Measurements from ENCODE around the gene ERAS.
A peak's percentile ranks its signal among the peaks of the same experiment; 100 is the strongest.
"Not testable (repeated sequence)": the region's sequence is repeated elsewhere in the genome, so short reads cannot be mapped to it uniquely, and the experiment has no call there.

Gene ERAS

DNA sequence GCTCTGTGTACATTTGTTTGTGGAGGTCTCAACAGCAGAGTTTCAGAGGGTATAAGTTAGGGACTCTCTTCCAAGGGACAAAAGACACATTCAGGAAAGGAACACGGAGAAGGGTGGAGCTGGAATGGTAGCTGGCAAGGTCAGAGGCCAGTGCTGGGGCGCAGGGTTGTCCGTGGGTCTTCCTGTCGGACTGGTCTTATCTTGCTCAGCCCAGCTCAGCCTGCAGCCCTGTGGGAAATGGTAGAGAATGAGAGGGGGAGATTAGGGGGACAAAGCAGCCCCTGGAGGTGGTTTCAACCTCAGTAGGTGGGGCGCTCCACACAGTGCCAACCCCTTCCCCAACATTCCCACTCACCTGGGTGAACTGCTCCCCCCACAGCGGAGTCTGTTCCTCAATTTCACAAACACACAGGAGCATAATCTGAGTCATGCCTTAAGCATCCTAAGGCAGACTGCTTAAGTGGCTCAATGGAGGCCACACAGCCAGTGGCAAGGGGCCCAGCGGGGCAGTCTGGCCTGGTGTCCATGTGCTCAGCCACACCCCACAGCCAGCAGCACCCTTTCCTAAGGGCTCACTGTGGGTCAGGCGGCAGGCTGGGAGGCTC is 31.3 kb upstream of the ERAS start:
- no peak for DNase-seq (ENCODE audit: extremely low read depth in 1 of 2, low read depth in 1 of 2)

DNA sequence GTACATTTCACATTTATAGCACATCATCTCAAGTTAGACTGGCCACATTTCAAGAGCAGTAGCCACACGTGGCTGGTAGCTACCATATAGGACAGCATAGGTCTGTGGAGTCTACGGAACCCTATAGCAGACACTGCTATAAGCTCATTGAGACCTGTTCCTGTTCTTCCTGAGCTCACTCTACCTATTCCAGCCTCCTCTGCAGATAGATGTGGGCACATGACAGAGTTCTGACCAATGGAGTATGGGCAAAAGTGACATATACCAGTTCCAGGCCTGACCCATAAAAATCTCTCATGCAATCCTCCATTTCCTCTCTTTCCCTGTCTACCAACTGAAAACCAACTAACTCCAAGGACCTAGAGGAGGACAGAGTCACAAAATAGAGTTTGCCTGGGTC is 28.0 kb upstream of the ERAS start:
- DNase-seq (ENCODE audit: extremely low read depth in 1 of 2, low read depth in 1 of 2), result no peak

DNA sequence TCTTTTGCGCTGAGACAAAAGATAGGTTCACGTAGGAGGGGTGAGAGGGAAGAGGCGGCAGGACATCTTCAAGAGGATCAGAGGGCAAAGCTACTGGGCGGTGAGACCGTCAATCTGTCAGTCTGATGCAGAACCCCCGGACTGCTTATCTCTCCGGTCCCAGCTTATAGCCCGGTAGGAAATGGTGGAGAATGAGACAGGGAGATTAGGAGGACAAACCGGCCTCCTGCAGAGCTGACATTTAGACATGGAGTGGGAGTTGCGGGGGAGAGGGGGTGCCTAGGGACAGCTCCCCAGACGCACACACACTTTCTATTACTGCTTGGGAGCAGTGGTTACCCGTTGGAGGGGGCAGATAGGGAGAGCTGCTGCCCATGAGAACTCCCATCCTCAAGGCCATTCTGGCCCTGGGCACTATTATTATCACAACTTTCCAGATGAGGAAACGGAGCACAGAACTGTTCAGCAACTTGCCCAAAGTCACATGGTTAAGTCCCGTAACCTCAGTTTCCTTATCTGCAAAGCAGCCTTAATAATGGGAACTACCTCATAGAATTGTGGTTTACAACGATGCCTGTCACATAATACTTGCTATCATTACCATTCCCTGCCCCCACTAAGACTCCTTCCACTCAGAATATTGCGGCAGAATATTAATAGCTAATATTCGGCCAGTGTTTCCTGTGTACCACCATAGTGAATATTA is 25.6 kb upstream of the ERAS start:
- DNase-seq (ENCODE audit: extremely low read depth in 1 of 2, low read depth in 1 of 2), result no peak

DNA sequence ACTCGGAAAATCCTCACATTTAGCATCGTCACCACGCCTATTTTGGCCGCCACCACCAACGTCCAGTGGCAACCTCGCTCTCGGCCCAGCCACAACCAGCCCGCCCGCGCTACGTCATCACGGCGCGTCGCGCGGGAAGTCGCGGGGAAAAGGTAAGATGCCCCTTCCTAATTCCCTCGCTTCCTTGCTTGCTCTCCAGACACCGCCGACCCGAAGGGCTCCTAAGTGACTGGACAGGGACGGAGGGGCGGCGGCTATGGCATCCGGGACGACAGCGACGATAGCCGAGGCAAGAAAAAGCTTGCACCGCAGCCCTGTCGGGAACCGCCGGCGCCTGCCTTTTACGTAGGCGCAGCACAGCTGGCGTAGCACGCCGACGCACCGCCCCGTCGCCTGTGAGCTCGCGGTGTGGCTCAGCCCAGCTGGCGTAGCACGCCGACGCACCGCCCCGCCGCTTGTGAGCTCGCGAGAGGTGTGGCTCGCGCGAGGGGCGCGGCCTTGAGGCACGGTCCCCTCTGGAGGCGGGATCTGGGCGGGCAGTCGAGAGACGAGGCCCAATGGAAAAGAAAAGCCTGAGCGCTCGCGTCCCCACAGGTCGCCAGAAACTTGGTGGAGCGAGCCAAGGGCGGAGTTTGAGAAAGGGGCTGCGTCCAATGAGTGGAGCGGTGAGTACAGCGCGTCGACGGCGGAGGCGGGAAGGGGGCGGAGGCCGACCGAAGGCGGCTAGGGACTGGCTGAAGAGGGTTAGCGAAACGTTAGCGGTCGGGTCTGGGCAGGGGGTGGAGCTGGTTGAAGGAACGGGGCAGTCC is 24.8 kb upstream of the ERAS start, which contains the start of gene HDAC6:
Gene HDAC6 (plus strand): TSS at position 788 of the 809 bp plus-strand sequence. CDS start 626 bp downstream, outside the sequence.
- DNase-seq (ENCODE audit: extremely low read depth in 1 of 2, low read depth in 1 of 2), result peak; percentile 85 to 92

DNA sequence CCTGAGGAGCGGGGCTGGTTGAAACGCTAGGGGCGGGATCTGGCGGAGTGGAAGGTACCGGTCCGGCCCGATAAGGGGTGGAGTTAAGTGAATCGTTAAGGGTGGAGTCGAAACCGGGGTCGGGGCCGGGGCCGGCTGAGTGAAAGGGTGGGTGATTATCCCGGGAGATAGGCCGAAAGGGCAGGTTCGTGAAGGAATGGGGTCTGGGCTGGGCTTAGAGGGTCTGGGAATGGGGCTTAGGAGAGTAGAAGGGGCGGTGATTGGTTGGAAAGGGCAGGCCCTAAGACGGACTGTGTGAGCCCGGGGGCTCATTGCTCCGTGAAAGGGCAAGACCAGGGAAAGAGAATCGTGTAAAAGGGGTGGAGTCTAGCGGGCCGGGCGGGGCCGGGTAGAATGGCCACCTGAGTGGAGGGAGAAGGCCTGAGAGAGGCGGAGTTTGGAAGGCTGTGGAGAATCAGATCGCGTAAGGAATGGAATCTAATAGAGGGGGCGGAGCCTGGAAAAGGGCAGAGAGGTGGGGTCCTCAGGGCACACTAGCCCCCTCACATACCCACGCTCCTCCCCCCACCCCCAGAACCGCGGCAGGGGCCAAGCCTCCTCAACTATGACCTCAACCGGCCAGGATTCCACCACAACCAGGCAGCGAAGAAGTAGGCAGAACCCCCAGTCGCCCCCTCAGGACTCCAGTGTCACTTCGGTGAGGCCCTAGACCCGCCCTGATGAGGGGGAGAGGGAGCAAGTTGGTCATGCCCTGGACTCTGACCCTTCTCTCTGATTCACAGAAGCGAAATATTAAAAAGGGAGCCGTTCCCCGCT is 24.0 kb upstream of the ERAS start:
- DNase-seq (ENCODE audit: extremely low read depth in 1 of 2, low read depth in 1 of 2), result peak; percentile 42 to 69

DNA sequence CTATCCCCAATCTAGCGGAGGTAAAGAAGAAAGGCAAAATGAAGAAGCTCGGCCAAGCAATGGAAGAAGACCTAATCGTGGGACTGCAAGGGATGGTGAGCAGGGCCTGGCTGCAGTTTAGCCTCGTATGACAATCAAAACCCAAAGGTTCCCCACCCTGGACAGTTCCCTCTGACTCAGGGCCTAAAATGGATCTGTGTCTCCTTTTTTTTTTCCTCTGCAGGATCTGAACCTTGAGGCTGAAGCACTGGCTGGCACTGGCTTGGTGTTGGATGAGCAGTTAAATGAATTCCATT is 23.5 kb upstream of the ERAS start:
- no peak for DNase-seq (ENCODE audit: extremely low read depth in 1 of 2, low read depth in 1 of 2)

DNA sequence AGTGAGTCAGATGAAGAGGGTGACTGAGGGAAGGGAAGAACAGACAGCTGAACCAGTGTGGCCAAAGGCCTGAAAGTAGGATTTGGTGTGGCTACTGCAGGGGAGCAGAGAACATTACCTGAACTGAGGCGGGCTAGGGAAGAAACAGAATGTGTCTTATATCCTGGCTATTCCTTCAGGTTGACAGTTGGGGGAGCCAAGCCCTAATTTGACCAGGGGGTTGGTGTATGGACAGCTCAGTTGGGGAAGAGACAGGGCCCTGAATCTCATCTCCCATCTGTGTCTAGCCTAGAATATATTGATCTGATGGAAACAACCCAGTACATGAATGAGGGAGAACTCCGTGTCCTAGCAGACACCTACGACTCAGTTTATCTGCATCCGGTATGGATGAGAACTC is 20.2 kb upstream of the ERAS start:
- no peak for DNase-seq (ENCODE audit: extremely low read depth in 1 of 2, low read depth in 1 of 2)

DNA sequence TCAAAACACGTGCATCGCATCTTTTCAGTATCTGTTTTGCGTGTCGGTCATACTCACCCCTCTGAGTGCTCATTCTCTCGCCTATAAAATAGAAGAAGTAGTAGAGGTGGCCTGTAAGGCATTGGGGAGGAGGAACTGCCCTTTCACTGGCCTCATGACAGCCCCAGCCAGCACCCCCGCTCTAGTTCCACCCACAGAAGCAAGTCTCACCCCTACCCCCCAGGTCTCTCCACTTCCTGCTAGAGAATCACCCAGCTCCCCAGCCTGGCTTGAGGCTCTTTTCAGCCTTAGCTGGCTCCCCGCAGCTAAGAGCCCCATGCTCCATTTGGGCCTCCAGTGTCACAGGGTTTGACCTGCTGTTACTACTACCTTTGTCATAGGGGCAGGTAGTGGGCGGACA is 12.7 kb upstream of the ERAS start:
- DNase-seq (ENCODE audit: extremely low read depth in 1 of 2, low read depth in 1 of 2), result no peak

DNA sequence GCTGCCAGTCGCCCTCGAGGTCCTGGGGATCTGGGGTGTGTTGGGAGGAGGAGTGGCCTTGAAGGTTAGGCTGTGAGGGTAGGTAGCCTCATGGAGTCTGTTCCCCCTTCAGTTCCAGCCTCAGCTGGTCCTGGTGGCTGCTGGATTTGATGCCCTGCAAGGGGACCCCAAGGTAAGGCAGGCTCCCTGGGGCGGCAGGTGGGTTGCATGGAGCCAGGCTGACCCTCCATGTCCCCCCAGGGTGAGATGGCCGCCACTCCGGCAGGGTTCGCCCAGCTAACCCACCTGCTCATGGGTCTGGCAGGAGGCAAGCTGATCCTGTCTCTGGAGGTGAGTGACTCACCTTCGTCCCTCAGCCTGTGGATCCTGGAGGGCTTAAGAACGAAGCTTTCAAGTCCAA is 11.6 kb upstream of the ERAS start:
- no peak for DNase-seq (ENCODE audit: extremely low read depth in 1 of 2, low read depth in 1 of 2)

DNA sequence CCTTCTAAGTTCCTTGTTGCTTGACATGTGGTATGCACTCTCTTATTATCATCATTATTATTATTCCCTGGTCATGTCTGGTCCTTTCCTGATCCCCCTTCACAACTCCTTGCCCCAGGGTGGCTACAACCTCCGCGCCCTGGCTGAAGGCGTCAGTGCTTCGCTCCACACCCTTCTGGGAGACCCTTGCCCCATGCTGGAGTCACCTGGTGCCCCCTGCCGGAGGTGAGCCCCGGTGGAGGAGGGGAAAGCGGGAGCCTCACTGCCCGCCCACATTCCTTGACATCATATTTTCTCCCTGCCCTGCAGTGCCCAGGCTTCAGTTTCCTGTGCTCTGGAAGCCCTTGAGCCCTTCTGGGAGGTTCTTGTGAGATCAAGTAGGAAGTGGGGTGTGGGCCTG is 11.0 kb upstream of the ERAS start:
- no peak for DNase-seq (ENCODE audit: extremely low read depth in 1 of 2, low read depth in 1 of 2)

DNA sequence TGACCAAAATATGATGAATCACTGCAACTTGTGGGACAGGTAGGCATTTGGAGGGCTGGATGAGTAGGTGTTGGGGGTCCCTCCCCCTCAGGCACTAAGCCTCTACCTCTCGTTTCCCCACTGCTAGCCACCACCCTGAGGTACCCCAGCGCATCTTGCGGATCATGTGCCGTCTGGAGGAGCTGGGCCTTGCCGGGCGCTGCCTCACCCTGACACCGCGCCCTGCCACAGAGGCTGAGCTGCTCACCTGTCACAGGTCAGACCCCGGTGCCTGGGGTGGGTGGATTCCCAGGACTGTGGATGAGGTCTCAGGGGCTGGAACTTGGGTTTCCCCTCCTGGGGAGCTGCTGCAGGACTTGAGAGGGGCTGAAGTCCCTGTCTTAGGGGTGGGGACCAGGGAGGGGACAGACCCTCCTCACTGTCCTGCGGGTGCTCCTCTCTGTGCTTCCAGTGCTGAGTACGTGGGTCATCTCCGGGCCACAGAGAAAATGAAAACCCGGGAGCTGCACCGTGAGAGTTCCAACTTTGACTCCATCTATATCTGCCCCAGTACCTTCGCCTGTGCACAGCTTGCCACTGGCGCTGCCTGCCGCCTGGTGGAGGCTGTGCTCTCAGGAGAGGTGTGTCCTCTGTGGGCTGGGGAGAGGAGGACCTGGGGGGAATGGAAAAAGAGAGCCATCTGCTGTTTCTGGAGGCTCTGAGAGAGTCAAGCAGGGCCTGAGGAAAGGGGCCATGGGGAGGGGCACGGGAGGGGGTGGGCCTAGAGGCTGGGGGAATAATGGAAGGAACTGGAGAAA is 10.1 kb upstream of the ERAS start:
- no peak for DNase-seq (ENCODE audit: extremely low read depth in 1 of 2, low read depth in 1 of 2)

DNA sequence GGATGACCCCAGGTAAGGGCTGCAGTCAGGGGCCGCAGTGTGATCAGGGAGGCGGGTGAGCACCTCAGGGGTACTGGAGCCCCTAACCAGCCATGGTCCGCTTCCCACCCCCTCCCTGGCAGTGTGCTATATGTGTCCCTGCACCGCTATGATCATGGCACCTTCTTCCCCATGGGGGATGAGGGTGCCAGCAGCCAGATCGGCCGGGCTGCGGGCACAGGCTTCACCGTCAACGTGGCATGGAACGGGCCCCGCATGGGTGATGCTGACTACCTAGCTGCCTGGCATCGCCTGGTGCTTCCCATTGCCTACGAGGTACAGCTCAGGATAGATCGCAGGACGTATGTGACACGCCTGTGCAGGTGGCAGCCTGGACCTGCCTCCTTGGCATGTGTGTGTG is 8.2 kb upstream of the ERAS start:
- DNase-seq (ENCODE audit: extremely low read depth in 1 of 2, low read depth in 1 of 2), result no peak

DNA sequence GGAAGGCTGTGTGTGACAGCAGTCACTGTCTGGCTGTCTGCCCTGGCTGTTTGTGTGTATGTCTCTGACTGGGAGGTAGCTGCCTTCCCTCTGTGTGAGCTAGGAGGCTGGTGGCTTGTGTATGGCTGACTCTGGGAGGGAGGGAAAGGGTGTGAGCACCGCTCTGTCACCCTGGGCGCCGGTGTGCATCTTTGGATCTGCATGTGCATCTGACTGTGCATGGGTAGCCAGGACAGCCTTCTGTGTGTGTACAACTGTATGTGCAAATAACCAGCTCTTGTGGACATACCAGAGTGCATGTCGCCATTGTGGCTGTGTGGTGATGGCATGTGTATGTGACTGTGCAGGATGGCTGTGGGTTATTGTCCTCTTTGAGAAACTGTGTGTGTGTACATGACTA is 7.4 kb upstream of the ERAS start:
- no peak for DNase-seq (ENCODE audit: extremely low read depth in 1 of 2, low read depth in 1 of 2)

DNA sequence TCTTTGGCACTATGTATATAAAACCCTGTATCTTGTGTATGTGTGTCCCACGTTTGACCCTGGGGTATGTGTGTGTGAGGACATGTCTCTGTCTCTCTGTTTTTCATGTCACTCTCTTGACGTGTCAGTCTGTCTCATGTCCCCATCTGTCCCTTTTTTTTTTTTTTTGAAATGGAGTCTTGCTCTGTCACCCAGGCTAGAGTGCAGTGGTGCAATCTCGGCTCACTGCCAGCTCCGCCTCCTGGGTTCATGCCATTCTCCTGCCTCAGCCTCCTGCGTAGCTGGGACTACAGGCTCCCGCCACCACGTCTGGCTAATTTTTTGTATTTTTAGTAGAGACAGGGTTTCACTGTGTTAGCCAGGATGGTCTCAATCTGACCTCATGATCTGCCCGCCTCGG is 6.9 kb upstream of the ERAS start:
- DNase-seq (ENCODE audit: extremely low read depth in 1 of 2, low read depth in 1 of 2), result not testable (repeated sequence)

DNA sequence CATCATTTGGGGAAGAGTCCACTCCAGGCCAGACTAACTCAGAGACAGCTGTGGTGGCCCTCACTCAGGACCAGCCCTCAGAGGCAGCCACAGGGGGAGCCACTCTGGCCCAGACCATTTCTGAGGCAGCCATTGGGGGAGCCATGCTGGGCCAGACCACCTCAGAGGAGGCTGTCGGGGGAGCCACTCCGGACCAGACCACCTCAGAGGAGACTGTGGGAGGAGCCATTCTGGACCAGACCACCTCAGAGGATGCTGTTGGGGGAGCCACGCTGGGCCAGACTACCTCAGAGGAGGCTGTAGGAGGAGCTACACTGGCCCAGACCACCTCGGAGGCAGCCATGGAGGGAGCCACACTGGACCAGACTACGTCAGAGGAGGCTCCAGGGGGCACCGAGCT is 3.3 kb upstream of the ERAS start:
- DNase-seq (ENCODE audit: extremely low read depth in 1 of 2, low read depth in 1 of 2), result no peak

DNA sequence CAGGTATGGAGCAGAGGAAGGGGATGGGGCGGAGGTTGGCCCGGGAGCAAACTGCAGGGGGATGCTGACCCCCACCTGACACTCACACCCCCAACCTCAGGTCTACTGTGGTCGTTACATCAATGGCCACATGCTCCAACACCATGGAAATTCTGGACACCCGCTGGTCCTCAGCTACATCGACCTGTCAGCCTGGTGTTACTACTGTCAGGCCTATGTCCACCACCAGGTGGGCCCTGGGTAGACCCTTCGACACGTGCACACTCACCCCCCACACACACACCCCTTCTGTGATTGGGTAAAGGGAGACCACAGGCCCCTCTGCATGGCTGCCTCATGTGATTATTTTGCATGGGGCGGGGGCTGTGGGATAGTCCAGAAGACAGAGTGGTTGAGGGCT is 2.2 kb upstream of the ERAS start:
- no peak for DNase-seq (ENCODE audit: extremely low read depth in 1 of 2, low read depth in 1 of 2)

DNA sequence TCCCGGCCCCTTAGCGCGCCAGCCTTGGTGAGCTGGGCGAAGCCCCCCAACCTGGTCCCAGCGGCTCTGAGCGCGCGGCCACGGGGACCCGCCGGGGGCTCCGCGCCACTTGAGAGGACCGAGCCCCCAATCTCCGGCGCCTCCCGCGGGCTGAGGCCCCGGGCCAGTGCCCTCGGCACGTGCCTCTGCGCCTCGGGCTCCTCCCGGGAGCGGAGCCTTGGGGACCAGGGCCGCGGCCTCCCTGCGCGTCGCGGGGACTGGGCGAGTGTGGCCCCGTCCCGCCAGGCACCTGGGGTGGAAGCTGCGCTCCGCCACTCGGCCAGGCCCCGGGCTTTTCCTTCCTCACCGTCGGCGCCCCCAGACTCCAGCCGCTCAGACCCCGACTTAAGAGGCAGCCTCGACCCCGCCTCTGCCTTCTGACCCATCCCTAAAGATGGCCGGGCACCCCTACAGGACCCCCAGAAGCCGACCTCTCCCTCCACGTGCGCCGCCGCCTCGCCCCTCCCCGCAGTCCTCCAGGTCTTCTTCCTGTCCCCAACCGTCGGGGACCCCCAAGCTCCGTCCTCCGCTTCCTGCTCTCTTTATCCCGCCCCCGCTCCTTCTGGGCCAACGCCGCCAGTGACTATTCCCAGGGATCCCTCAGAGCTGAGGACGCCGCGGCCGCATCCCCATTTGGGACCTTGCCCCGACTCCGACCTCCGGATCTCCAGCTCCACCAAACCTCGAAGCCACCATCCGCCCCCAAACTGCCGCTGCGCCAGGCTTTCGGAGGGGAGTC is 752 bp downstream of the ERAS start:
- DNase-seq (ENCODE audit: extremely low read depth in 1 of 2, low read depth in 1 of 2), result no peak

DNA sequence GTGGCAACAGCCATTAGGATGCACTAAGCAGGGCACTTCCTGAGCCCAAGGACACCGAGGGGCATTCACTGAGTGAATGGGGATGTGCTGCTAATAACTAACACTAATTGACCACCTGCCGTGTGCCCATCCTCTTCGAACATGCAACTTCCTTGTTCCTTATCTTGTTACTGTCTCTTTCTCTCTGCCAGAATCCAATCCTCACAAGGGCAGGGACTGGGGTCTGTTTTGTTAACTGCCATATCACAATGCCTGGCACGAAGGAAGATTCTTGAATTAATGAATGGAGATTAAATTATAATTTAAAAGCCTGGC is 1.3 kb downstream of the ERAS start:
- DNase-seq (ENCODE audit: extremely low read depth in 1 of 2, low read depth in 1 of 2), result no peak

DNA sequence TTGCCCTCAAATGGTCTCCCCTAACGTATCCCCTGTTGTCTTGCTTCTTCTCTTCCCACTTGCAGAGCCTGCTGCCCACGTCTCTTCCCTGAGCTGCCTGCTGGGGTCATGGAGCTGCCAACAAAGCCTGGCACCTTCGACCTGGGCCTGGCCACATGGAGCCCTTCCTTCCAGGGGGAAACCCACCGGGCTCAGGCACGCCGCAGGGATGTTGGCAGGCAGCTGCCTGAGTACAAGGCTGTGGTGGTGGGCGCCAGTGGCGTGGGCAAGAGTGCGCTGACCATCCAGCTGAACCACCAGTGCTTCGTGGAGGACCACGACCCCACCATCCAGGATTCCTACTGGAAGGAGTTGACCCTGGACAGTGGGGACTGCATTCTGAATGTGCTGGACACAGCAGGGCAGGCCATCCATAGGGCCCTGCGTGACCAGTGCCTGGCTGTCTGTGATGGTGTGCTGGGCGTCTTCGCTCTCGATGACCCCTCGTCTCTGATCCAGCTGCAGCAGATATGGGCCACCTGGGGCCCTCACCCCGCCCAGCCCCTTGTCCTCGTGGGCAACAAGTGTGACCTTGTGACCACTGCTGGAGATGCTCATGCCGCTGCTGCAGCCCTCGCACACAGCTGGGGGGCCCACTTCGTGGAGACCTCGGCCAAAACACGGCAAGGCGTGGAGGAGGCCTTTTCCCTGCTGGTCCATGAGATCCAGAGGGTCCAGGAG is 2.9 kb downstream of the ERAS start:
- DNase-seq (ENCODE audit: extremely low read depth in 1 of 2, low read depth in 1 of 2), result no peak
